H7 (cell line): ENCODE data around the gene CHRM2. TPM values are rescaled to one million over a fixed set of nuclear protein-coding genes. Genes with fewer than 3 reads are reported as not detected.

Source experiments
- DNase-seq: peaks from one replicate; pipeline ENCODE4 v3.0.0; 2012
- H3K27me3 ChIP-seq: 2 replicates; pipeline ENCODE4 v1.6.0; 2011; ENCODE audit warnings: mild to moderate bottlenecking, low read length; ENCODE audit not compliant: control insufficient read depth, insufficient read depth
- H3K36me3 ChIP-seq: replicated peaks from 2 replicates; pipeline ENCODE4 v1.5.1; 2011; ENCODE audit warnings: low read length; ENCODE audit not compliant: control insufficient read depth, insufficient read depth
- H3K4me3 ChIP-seq: 2 replicates; pipeline ENCODE4 v1.5.1; 2011; ENCODE audit warnings: low read depth, mild to moderate bottlenecking, control low read depth, low read length, moderate library complexity; ENCODE audit not compliant: insufficient read depth
- total RNA-seq: library from RNA; depleted of rRNA; stranded (reverse); fragments of >200 nt; shearing (Covaris generic); gene quantifications from 2 replicates; pipeline ENCODE4 v1.2.3, GENCODE V29; 2014

The CHRM2 gene
- total RNA-seq, 1 experiment from 2014 or later, result not detected

- no peaks in the 10 kb centered on the region for H3K27me3 ChIP-seq
- no peak for DNase-seq
- no peak overlapping the region for H3K4me3 ChIP-seq
- no peaks in the 10 kb centered on the region for H3K36me3 ChIP-seq
Measured at GRCh38 chr7:136923111-136923667, 54.7 kb downstream of the CHRM2 start.

- Histone ChIP-seq H3K27me3 (no peaks in the 10 kb centered on the region), H3K36me3 (no peaks in the 10 kb centered on the region), H3K4me3 (no peak overlapping the region)
- DNase-seq, result no peak
Measured at GRCh38 chr7:136925044-136925443, 56.6 kb downstream of the CHRM2 start.

GRCh38 chr7:136925556-136925955, 57.1 kb downstream of the CHRM2 start:
- no peak for DNase-seq
- H3K4me3 ChIP-seq, result no peak overlapping the region
- H3K36me3 ChIP-seq, result no peaks in the 10 kb centered on the region
- no peaks in the 10 kb centered on the region for H3K27me3 ChIP-seq

GRCh38 chr7:136931169-136931867, 62.9 kb downstream of the CHRM2 start:
- H3K27me3 ChIP-seq, result no peaks in the 10 kb centered on the region
- DNase-seq, result no peak
- no peaks in the 10 kb centered on the region for H3K36me3 ChIP-seq
- H3K4me3 ChIP-seq, result no peak overlapping the region

GRCh38 chr7:136937436-136937835, 69.0 kb downstream of the CHRM2 start:
- Histone ChIP-seq H3K27me3 (no peaks in the 10 kb centered on the region), H3K36me3 (no peaks in the 10 kb centered on the region), H3K4me3 (no peak overlapping the region)
- no peak for DNase-seq

- H3K36me3 ChIP-seq, result no peaks in the 10 kb centered on the region
- DNase-seq, result no peak
- H3K4me3 ChIP-seq, result no peak overlapping the region
- no peaks in the 10 kb centered on the region for H3K27me3 ChIP-seq
Measured at GRCh38 chr7:136938476-136938875, 70.0 kb downstream of the CHRM2 start.

- Histone ChIP-seq H3K4me3 (no peak overlapping the region), H3K36me3 (no peaks in the 10 kb centered on the region), H3K27me3 (no peaks in the 10 kb centered on the region)
- DNase-seq, result no peak
Measured at GRCh38 chr7:136940122-136940521, 71.7 kb downstream of the CHRM2 start.

- Histone ChIP-seq H3K27me3 (no peaks in the 10 kb centered on the region), H3K36me3 (no peaks in the 10 kb centered on the region), H3K4me3 (no peak overlapping the region)
- DNase-seq, result no peak
Measured at GRCh38 chr7:136940917-136941316, 72.5 kb downstream of the CHRM2 start.

- Histone ChIP-seq H3K36me3 (no peaks in the 10 kb centered on the region), H3K4me3 (no peak overlapping the region), H3K27me3 (no peaks in the 10 kb centered on the region)
- no peak for DNase-seq
Measured at GRCh38 chr7:136941816-136942215, 73.4 kb downstream of the CHRM2 start.

- no peaks in the 10 kb centered on the region for H3K27me3 ChIP-seq
- H3K4me3 ChIP-seq, result no peak overlapping the region
- H3K36me3 ChIP-seq, result no peaks in the 10 kb centered on the region
- DNase-seq, result no peak
Measured at GRCh38 chr7:136942401-136942800, 73.9 kb downstream of the CHRM2 start.

- Histone ChIP-seq H3K27me3 (no peaks in the 10 kb centered on the region), H3K4me3 (no peak overlapping the region), H3K36me3 (no peaks in the 10 kb centered on the region)
- no peak for DNase-seq
Measured at GRCh38 chr7:136942994-136943393, 74.5 kb downstream of the CHRM2 start.

- DNase-seq, result no peak
- no peaks in the 10 kb centered on the region for H3K36me3 ChIP-seq
- no peak overlapping the region for H3K4me3 ChIP-seq
- no peaks in the 10 kb centered on the region for H3K27me3 ChIP-seq
Measured at GRCh38 chr7:136947347-136947746, 78.9 kb downstream of the CHRM2 start.

- Histone ChIP-seq H3K27me3 (no peaks in the 10 kb centered on the region), H3K4me3 (no peak overlapping the region), H3K36me3 (no peaks in the 10 kb centered on the region)
- DNase-seq, result no peak
Measured at GRCh38 chr7:136950331-136950730, 81.9 kb downstream of the CHRM2 start.

- Histone ChIP-seq H3K27me3 (no peaks in the 10 kb centered on the region), H3K4me3 (no peak overlapping the region), H3K36me3 (no peaks in the 10 kb centered on the region)
- no peak for DNase-seq
Measured at GRCh38 chr7:136953386-136953785, 84.9 kb downstream of the CHRM2 start.

- Histone ChIP-seq H3K27me3 (no peaks in the 10 kb centered on the region), H3K36me3 (no peaks in the 10 kb centered on the region), H3K4me3 (no peak overlapping the region)
- DNase-seq, result no peak
Measured at GRCh38 chr7:136956232-136956631, 87.8 kb downstream of the CHRM2 start.
